Testis (tissue), 5 donors: ENCODE measurements around the gene ZBTB48. TPM values are rescaled to one million over a fixed set of nuclear protein-coding genes. Genes with fewer than 3 reads are reported as not detected.

Experiments used
- DNase-seq: peaks from one replicate; pipeline ENCODE4 v3.0.0-alpha.2; 2019
- H3K27ac ChIP-seq, 2 donors: fragments of 200-600 bp; sonication (generic); one replicate each; pipeline ENCODE4 v1.5.1; 2019
- H3K27me3 ChIP-seq: fragments of 200-600 bp; sonication (generic); one replicate; pipeline ENCODE4 v1.5.1; 2019
- H3K36me3 ChIP-seq: fragments of 200-600 bp; sonication (generic); one replicate; pipeline ENCODE4 v1.5.1; 2017; ENCODE audit warnings: low read depth; ENCODE audit errors: missing control alignments
- H3K4me1 ChIP-seq: fragments of 200-600 bp; sonication (generic); one replicate; pipeline ENCODE4 v1.5.1; 2019
- H3K4me3 ChIP-seq, 2 donors: fragments of 200-600 bp; sonication (generic); one replicate each; pipeline ENCODE4 v1.5.1; 2017 to 2019
- H3K9me3 ChIP-seq: fragments of 200-600 bp; sonication (generic); one replicate; pipeline ENCODE4 v1.5.1; 2017
- POLR2A ChIP-seq: fragments of 450-650 bp; IDR thresholded peaks from one replicate; pipeline ENCODE4 v1.6.1; 2017; ENCODE audit warnings: antibody characterized with exemption, mild to moderate bottlenecking, moderate library complexity
- WGBS, 2 donors: methylation state at CpG; one replicate each; pipeline ENCODE4 v1.1.5; 2018; 5-methylcytosine and 5-hydroxymethylcytosine counted together
- intact Hi-C: fragments of 100-400 bp; cut with DNase I; formaldehyde crosslinking; loops from one replicate; pipeline ENCODE4 v1.15.1; 2023; ENCODE audit warnings: low total_unique reads
- long read RNA-seq, 2 donors: transcript quantifications; one replicate each; lab custom pipeline, GENCODE V29; 2026
- polyA plus RNA-seq: library from polyadenylated mRNA; stranded (reverse); fragments of 350-450 nt; fragmentation: Illumina TruSeq; extraction: RNeasy Lipid Tissue Mini Kit (QIAGEN cat#74804); gene quantifications from one replicate; pipeline ENCODE4 v1.2.3, GENCODE V29; 2014; ENCODE audit warnings: low read depth, low replicate concordance; ENCODE audit not compliant: insufficient read depth
- total RNA-seq, 2 donors: library from RNA; depleted of rRNA; stranded (reverse); fragments of >200 nt; gene quantifications; one replicate each; pipeline ENCODE4 v1.2.3, GENCODE V29; 2016
- TF ChIP-seq, protein P1 (sequence below), 3 experiments: fragments of 450-650 bp in 2 of 3; fragments of 200-600 bp in 1 of 3; sonication (generic) in 1 of 3; IDR thresholded peaks; one replicate each; pipeline ENCODE4 v1.5.1; 2016 to 2019; ENCODE audit warnings: antibody characterized with exemption in 3 of 3, mild to moderate bottlenecking in 2 of 3, moderate library complexity in 1 of 3

The ZBTB48 gene
- total RNA-seq (10 to 100 TPM; 58.9 to 70.7 TPM), polyA plus RNA-seq (80.7 TPM)
- long read RNA-seq, donor 1, partial matches to known transcripts = 0 of 2 reads
- long read RNA-seq, donor 1, other reads (novel, unspliced or antisense) = 0 of 2 reads
- long read RNA-seq, donor 2, partial matches to known transcripts = 0 of 2 reads
- long read RNA-seq, donor 2, other reads (novel, unspliced or antisense) = 0 of 2 reads

DNA sequence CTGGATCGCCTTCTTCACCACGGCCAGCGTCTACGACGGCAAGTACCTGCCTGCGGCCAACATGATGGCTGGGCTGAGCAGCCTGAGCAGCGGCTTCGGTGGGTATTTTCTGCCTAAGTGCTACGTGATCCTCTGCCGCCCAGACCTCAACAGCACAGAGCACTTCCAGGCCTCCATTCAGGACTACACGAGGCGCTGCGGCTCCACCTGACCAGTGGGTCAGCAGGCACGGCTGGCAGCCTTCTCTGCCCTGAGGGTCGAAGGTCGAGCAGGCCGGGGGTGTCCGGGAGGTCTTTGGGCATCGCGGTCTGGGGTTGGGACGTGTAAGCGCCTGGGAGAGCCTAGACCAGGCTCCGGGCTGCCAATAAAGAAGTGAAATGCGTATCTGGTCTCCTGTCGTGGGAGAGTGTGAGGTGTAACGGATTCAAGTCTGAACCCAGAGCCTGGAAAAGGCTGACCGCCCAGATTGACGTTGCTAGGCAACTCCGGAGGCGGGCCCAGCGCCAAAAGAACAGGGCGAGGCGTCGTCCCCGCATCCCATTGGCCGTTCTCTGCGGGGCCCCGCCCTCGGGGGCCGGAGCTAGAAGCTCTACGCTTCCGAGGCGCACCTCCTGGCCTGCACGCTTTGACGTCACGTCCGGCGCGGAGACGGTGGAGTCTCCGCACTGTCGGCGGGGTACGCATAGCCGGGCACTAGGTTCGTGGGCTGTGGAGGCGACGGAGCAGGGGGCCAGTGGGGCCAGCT, at the start of gene ZBTB48:
Gene ZBTB48, plus strand, starts transcription at position 621 of the 745 bp plus-strand sequence. CDS start 616 bp downstream, outside the sequence.
- Histone ChIP-seq H3K4me1 (peaks cover 30% of the 10 kb centered on the region), H3K27me3 (no peaks in the 10 kb centered on the region), H3K36me3 (no peaks in the 10 kb centered on the region), H3K9me3 (no peaks in the 10 kb centered on the region), H3K27ac (peak within 1 kb of the TSS; percentile 83 to 94), H3K4me3 (peak within 1 kb of the TSS; percentile 68 to 96)
- intact Hi-C loops = loop anchor here (5.0 kb wide), 1 partner anchor 53 kb away; no protein-coding TSS in a partner anchor
- DNase-seq = peak; percentile 99
- 12 to 33% methylated on average over 19 to 58 of the region's 58 CpGs for WGBS, 2 donors
- peak; percentile 85 for TF ChIP-seq POLR2A
- TF ChIP-seq, protein P1, sequence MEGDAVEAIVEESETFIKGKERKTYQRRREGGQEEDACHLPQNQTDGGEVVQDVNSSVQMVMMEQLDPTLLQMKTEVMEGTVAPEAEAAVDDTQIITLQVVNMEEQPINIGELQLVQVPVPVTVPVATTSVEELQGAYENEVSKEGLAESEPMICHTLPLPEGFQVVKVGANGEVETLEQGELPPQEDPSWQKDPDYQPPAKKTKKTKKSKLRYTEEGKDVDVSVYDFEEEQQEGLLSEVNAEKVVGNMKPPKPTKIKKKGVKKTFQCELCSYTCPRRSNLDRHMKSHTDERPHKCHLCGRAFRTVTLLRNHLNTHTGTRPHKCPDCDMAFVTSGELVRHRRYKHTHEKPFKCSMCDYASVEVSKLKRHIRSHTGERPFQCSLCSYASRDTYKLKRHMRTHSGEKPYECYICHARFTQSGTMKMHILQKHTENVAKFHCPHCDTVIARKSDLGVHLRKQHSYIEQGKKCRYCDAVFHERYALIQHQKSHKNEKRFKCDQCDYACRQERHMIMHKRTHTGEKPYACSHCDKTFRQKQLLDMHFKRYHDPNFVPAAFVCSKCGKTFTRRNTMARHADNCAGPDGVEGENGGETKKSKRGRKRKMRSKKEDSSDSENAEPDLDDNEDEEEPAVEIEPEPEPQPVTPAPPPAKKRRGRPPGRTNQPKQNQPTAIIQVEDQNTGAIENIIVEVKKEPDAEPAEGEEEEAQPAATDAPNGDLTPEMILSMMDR (IDR thresholded peaks at IDR 0.05) = no peak

DNA sequence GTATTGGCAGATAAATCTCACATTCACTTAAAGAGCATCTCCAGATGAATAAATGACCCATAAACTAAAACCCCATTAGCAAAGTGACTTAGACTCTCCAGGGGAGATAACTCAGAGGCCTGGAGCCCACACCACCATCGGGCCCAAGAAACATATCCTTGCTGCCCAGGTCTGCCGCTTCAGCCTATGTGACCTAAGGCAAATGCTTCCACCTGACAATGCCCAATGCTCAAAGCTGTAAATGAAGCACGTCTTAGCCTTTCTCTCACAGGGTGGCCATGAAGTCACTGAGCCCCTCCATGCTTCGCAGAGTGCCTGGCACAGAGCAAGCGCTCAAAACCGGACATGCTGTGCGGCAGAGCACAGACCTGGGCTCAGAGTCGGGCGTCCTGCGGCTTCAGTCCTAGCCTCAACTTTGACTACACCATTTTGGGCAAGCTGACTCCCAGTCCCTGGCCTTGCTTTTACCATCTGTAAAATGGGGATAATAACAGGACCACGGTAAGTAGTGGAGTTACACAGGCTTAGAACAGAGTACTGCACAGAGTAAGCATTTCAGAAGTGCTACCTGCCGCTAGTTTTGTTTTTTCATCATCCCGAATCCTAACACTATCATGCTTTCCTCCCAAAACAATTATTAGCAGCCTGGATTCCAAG, 49.2 kb upstream of the ZBTB48 start:
- 96 to 98% methylated on average over 10 to 13 of the region's 13 CpGs for WGBS, 2 donors
- Histone ChIP-seq H3K4me3 (no peak overlapping the region), H3K27ac (no peak overlapping the region), H3K4me1 (no peaks in the 10 kb centered on the region), H3K9me3 (no peaks in the 10 kb centered on the region), H3K27me3 (no peaks in the 10 kb centered on the region), H3K36me3 (no peaks in the 10 kb centered on the region)
- no peak for TF ChIP-seq POLR2A
- TF ChIP-seq, protein P1 (IDR thresholded peaks at IDR 0.05) = no peak
- no peak for DNase-seq
- intact Hi-C loops = no loop called here

DNA sequence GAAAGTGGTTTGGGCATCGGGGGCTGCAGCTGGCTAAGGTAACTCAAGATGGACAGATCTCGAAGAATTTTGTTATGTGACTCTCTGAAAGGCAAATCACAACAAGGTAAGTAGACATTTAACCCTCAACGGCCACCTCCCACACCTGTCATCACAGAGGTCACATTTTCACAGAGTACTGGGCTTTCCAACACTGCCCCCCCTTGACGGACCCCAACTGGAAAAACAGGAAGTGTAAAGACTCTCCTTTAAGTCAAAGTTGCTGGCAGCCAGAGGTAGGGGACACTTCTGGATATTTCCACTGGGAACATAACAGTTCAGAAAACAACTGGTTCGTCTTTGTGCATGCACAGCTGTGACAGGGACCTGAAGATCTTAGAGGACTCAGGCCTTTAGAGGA, 47.8 kb upstream of the ZBTB48 start:
- Histone ChIP-seq H3K27me3 (no peaks in the 10 kb centered on the region), H3K9me3 (no peaks in the 10 kb centered on the region), H3K4me3 (no peak overlapping the region), H3K27ac (no peak overlapping the region), H3K4me1 (no peaks in the 10 kb centered on the region), H3K36me3 (no peaks in the 10 kb centered on the region)
- WGBS, 2 donors = 90 to 92% methylated on average over 5 of the region's 5 CpGs
- intact Hi-C loops = no loop called here
- DNase-seq = no peak
- TF ChIP-seq POLR2A = no peak
- TF ChIP-seq, protein P1 (IDR thresholded peaks at IDR 0.05) = no peak

DNA sequence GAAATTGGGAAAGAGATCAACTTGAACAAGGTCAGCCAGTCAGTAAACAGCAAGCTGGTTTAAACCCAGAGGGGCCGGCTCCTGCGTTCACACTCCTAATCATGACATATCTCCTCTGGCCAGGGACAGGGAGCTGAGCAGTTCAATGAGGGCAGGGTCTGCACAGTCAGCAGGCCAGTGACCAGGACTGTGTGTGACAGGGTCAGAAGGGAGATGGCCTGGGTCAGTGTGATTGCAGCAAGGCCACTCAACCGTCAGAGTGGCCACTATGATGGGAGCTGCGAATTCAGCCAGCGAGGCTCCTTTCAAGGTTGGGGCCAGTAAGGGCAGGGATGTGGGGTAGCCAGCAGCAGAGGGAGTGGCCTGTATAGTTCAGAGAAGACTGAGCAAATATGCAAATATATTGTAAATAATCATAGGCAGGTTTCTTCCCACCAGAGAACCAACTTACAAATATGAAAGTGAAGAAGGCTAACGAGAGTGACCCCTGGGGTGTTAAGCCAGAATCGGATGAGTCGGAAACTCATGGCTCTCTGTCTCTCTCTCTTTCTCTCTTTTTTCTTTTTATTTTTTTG, 45.5 kb upstream of the ZBTB48 start:
- Histone ChIP-seq H3K4me1 (no peaks in the 10 kb centered on the region), H3K27me3 (no peaks in the 10 kb centered on the region), H3K9me3 (no peaks in the 10 kb centered on the region), H3K4me3 (no peak overlapping the region), H3K36me3 (no peaks in the 10 kb centered on the region), H3K27ac (no peak overlapping the region)
- no peak for TF ChIP-seq POLR2A
- TF ChIP-seq, protein P1 (IDR thresholded peaks at IDR 0.05) = no peak
- no peak for DNase-seq
- 90 to 92% methylated on average over 8 of the region's 8 CpGs for WGBS, 2 donors
- intact Hi-C loops = no loop called here
